CD4-positive, alpha-beta T cell (primary cell): ENCODE measurements around the gene ATP2B2. TPM values are rescaled to one million over a fixed set of nuclear protein-coding genes. Genes with fewer than 3 reads are reported as not detected.

Experiments
- ATAC-seq: fragments of 200-7000 bp; cut with Tn5 transposase; one replicate; pipeline ENCODE4 v1.10.0; 2022; ENCODE audit warnings: mild to moderate bottlenecking; ENCODE audit not compliant: poor library complexity
- CTCF ChIA-PET: fragments of 350-600 bp; sonication (Branson Sonifier 250); formaldehyde crosslinking; loops from one replicate; lab custom pipeline; 2021; ENCODE audit warnings: antibody characterized with exemption, inconsistent platforms; lab: Charles Lee
- POLR2A ChIA-PET: fragments of 350-600 bp; sonication (Branson Sonifier 250); formaldehyde crosslinking; loops from one replicate; lab custom pipeline; 2021; ENCODE audit warnings: antibody characterized with exemption, inconsistent platforms; lab: Charles Lee
- DNase-seq, 14 experiments: peaks; one replicate each; pipeline ENCODE4 v3.0.0-alpha.2; 2013 to 2020; ENCODE audit warnings: mixed read lengths in 2 of 14
- H3K27ac ChIP-seq, 2 donors: one replicate each; pipeline versions ENCODE4 v1.5.1 to v1.7.0; 2013; ENCODE audit warnings: low read length in 2 of 2, low read depth in 1 of 2, mild to moderate bottlenecking in 1 of 2
- H3K27me3 ChIP-seq, 2 experiments: 1 replicate in 1 of 2; 2 replicates in 1 of 2; pipeline versions ENCODE4 v1.6.1 to v1.7.0; 2013; ENCODE audit warnings: low read length in 2 of 2, control low read depth in 1 of 2, mild to moderate bottlenecking in 1 of 2, moderate library complexity in 1 of 2; ENCODE audit not compliant: insufficient read depth in 2 of 2, control insufficient read depth in 1 of 2
- H3K36me3 ChIP-seq: one replicate; pipeline ENCODE4 v1.6.1; 2013; ENCODE audit warnings: low read length, control low read depth; ENCODE audit not compliant: insufficient read depth
- H3K4me1 ChIP-seq: one replicate; pipeline ENCODE4 v1.6.1; 2013; ENCODE audit warnings: low read length, control low read depth; ENCODE audit not compliant: insufficient read depth
- H3K4me3 ChIP-seq: one replicate; pipeline ENCODE4 v1.5.1; 2013; ENCODE audit warnings: mild to moderate bottlenecking, low read length, moderate library complexity
- H3K9me3 ChIP-seq, 2 experiments: 1 replicate in 1 of 2; 2 replicates in 1 of 2; pipeline versions ENCODE4 v1.6.1 to v1.7.0; 2013; ENCODE audit warnings: low read length in 2 of 2, mild to moderate bottlenecking in 2 of 2, control low read depth in 1 of 2, moderate library complexity in 1 of 2; ENCODE audit not compliant: control insufficient read depth in 1 of 2, insufficient read depth in 1 of 2
- H3K27ac Mint-ChIP-seq: one replicate; pipeline ENCODE4 v1.8.0; 2020; ENCODE audit warnings: mixed read lengths
- H3K27me3 Mint-ChIP-seq: one replicate; pipeline ENCODE4 v1.8.0; 2021; ENCODE audit warnings: mixed read lengths
- H3K36me3 Mint-ChIP-seq: one replicate; pipeline ENCODE4 v1.8.0; 2021; ENCODE audit warnings: low read depth, mixed read lengths
- H3K4me1 Mint-ChIP-seq: one replicate; pipeline ENCODE4 v1.8.0; 2021; ENCODE audit warnings: low read depth, mixed read lengths
- H3K4me3 Mint-ChIP-seq: one replicate; pipeline ENCODE4 v1.8.0; 2020; ENCODE audit warnings: mild to moderate bottlenecking, mixed read lengths
- H3K9me3 Mint-ChIP-seq: one replicate; pipeline ENCODE4 v1.8.0; 2020; ENCODE audit warnings: mixed read lengths
- intact Hi-C, 2 experiments: fragments of 100-400 bp; cut with DNase I in 1 of 2; cut with micrococcal nuclease in 1 of 2; formaldehyde crosslinking; loops; one replicate each; pipeline versions ENCODE4 v1.15.1 to v1.9.0; 2023 to 2025; cut with DNase I, micrococcal nuclease
- total RNA-seq, 174 experiments: library from RNA in 2 of 174; stranded (reverse) in 2 of 174; gene quantifications; one replicate each; pipeline ENCODE4 v1.2.3 and lab custom pipeline; 2021 to 2026
- TF ChIP-seq, protein P1 (sequence below): fragments of 200-600 bp; IDR thresholded peaks from one replicate; pipeline ENCODE4 v1.8.0; 2022; ENCODE audit warnings: antibody characterized with exemption, mild to moderate bottlenecking

Gene ATP2B2
- total RNA-seq, 2 experiments from 2014 or later, result not detected

DNA sequence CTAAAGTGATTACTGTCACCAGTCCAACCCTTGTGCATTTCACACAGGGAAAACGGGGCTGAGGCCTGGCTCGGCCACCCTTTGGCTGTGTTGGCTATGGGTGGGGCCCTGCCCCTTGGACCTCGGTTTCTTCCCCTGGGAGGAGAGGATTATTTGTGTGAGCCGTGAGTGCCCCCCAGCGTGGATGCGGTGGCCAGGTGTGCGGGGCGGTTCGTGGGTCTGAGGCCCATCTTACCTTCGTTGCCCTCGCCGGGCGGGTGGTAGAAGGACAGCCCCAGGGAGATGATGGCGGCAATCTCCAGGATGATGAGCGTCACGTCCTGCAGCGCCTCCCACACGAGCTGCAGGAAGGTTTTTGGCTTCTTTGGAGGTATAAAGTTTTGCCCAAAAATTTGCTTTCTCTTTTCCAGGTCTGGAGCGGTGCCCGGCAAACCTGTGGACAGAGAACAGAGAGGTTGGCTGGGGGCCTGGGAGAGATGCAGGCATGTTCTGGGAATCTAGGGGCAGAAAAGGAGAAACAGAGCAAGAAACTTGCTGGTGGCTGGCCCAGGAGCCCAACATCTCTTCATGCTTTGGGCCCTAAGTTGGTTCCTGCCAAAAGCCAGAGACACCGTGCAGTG, 94.9 kb downstream of the ATP2B2 start:
- DNase-seq, result no peak
- Mint-ChIP-seq H3K9me3 (no peaks in the 10 kb centered on the region), H3K27me3 (peaks cover 6% of the 10 kb centered on the region), H3K4me3 (no peak overlapping the region), H3K36me3 (no peaks in the 10 kb centered on the region), H3K27ac (no peak overlapping the region), H3K4me1 (no peaks in the 10 kb centered on the region)
- Histone ChIP-seq H3K27me3 (no peaks in the 10 kb centered on the region), H3K4me3 (no peak overlapping the region), H3K9me3 (no peaks in the 10 kb centered on the region), H3K36me3 (no peaks in the 10 kb centered on the region), H3K4me1 (no peaks in the 10 kb centered on the region), H3K27ac (no peak overlapping the region)
- intact Hi-C loops, result no loop called here
- ChIA-PET POLR2A (no interaction called here), CTCF (no interaction called here)
- TF ChIP-seq, protein P1, sequence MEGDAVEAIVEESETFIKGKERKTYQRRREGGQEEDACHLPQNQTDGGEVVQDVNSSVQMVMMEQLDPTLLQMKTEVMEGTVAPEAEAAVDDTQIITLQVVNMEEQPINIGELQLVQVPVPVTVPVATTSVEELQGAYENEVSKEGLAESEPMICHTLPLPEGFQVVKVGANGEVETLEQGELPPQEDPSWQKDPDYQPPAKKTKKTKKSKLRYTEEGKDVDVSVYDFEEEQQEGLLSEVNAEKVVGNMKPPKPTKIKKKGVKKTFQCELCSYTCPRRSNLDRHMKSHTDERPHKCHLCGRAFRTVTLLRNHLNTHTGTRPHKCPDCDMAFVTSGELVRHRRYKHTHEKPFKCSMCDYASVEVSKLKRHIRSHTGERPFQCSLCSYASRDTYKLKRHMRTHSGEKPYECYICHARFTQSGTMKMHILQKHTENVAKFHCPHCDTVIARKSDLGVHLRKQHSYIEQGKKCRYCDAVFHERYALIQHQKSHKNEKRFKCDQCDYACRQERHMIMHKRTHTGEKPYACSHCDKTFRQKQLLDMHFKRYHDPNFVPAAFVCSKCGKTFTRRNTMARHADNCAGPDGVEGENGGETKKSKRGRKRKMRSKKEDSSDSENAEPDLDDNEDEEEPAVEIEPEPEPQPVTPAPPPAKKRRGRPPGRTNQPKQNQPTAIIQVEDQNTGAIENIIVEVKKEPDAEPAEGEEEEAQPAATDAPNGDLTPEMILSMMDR, result no peak
- no peak for ATAC-seq

GRCh38 chr3:10408680-10409079, 96.7 kb downstream of the ATP2B2 start:
- Histone ChIP-seq H3K9me3 (no peaks in the 10 kb centered on the region), H3K27me3 (no peaks in the 10 kb centered on the region), H3K27ac (no peak overlapping the region), H3K4me3 (no peak overlapping the region), H3K4me1 (no peaks in the 10 kb centered on the region), H3K36me3 (no peaks in the 10 kb centered on the region)
- DNase-seq (no peak), ATAC-seq (no peak)
- ChIA-PET POLR2A (interaction anchor here (1.2 kb wide), 1 partner anchor 9 kb away, joined by 3 read pairs; no protein-coding TSS in a partner anchor), CTCF (no interaction called here)
- H3K27me3 Mint-ChIP-seq, result no peaks in the 10 kb centered on the region
- TF ChIP-seq, protein P1, result no peak
- H3K9me3 Mint-ChIP-seq, result no peaks in the 10 kb centered on the region
- H3K27ac Mint-ChIP-seq, result no peak overlapping the region
- intact Hi-C loops, result no loop called here
- no peaks in the 10 kb centered on the region for H3K36me3 Mint-ChIP-seq
- no peak overlapping the region for H3K4me3 Mint-ChIP-seq
- no peaks in the 10 kb centered on the region for H3K4me1 Mint-ChIP-seq

GRCh38 chr3:10407361-10407760, 98.0 kb downstream of the ATP2B2 start:
- no peaks in the 10 kb centered on the region for H3K36me3 ChIP-seq
- H3K27ac Mint-ChIP-seq, result no peak overlapping the region
- H3K27ac ChIP-seq, result no peak overlapping the region
- no peaks in the 10 kb centered on the region for H3K27me3 Mint-ChIP-seq
- H3K27me3 ChIP-seq, result no peaks in the 10 kb centered on the region
- H3K36me3 Mint-ChIP-seq, result no peaks in the 10 kb centered on the region
- no peak overlapping the region for H3K4me3 Mint-ChIP-seq
- no peaks in the 10 kb centered on the region for H3K9me3 Mint-ChIP-seq
- no peaks in the 10 kb centered on the region for H3K4me1 ChIP-seq
- ATAC-seq (no peak), DNase-seq (no peak)
- TF ChIP-seq, protein P1, result no peak
- POLR2A ChIA-PET, result no interaction called here
- no peaks in the 10 kb centered on the region for H3K4me1 Mint-ChIP-seq
- CTCF ChIA-PET, result no interaction called here
- intact Hi-C loops, result no loop called here
- H3K9me3 ChIP-seq, result no peaks in the 10 kb centered on the region
- no peak overlapping the region for H3K4me3 ChIP-seq
